SHP77 (cell line): ENCODE data around the gene OGA.

ENCODE experiments used
- DNase-seq, 2 experiments: peaks; one replicate each; lab custom pipeline; 2025; lab: John Stamatoyannopoulos, UW

The OGA gene

GRCh38 chr10:101774589-101775272, 43.5 kb downstream of the OGA start:
- DNase-seq, result no peak

GRCh38 chr10:101773923-101774588, 44.2 kb downstream of the OGA start:
- no peak for DNase-seq

GRCh38 chr10:101772895-101773761, 45.1 kb downstream of the OGA start:
- no peak for DNase-seq

- DNase-seq, result no peak
Observed at GRCh38 chr10:101772017-101772894, 46.0 kb downstream of the OGA start.

GRCh38 chr10:101771380-101771779, 46.9 kb downstream of the OGA start:
- DNase-seq, result no peak

- no peak for DNase-seq
Observed at GRCh38 chr10:101770331-101771215, 47.7 kb downstream of the OGA start.

- no peak for DNase-seq
Observed at GRCh38 chr10:101769541-101770180, 48.6 kb downstream of the OGA start.

GRCh38 chr10:101768791-101769170, 49.5 kb downstream of the OGA start:
- no peak for DNase-seq

- no peak for DNase-seq
Observed at GRCh38 chr10:101767966-101768790, 50.1 kb downstream of the OGA start.

- DNase-seq, result no peak
Observed at GRCh38 chr10:101767600-101767945, 50.7 kb downstream of the OGA start.

- no peak for DNase-seq
Observed at GRCh38 chr10:101766753-101767599, 51.3 kb downstream of the OGA start.

- no peak for DNase-seq
Observed at GRCh38 chr10:101766306-101766705, 51.9 kb downstream of the OGA start.

- no peak for DNase-seq
Observed at GRCh38 chr10:101763141-101763846, 55.0 kb downstream of the OGA start.

- no peak for DNase-seq
Observed at GRCh38 chr10:101762736-101763135, 55.5 kb downstream of the OGA start.

- DNase-seq, result no peak
Observed at GRCh38 chr10:101761226-101761625, 57.0 kb downstream of the OGA start.

GRCh38 chr10:101760510-101760909, 57.7 kb downstream of the OGA start:
- DNase-seq, result no peak

GRCh38 chr10:101759309-101760247, 58.7 kb downstream of the OGA start:
- DNase-seq, result no peak
